ENCODE measurements around the gene DARS2.
A peak's percentile ranks its signal among the peaks of the same experiment; 100 is the strongest.
"Not testable (repeated sequence)": the region's sequence is repeated elsewhere in the genome, so short reads cannot be mapped to it uniquely, and the experiment has no call there.

Gene DARS2, protein sequence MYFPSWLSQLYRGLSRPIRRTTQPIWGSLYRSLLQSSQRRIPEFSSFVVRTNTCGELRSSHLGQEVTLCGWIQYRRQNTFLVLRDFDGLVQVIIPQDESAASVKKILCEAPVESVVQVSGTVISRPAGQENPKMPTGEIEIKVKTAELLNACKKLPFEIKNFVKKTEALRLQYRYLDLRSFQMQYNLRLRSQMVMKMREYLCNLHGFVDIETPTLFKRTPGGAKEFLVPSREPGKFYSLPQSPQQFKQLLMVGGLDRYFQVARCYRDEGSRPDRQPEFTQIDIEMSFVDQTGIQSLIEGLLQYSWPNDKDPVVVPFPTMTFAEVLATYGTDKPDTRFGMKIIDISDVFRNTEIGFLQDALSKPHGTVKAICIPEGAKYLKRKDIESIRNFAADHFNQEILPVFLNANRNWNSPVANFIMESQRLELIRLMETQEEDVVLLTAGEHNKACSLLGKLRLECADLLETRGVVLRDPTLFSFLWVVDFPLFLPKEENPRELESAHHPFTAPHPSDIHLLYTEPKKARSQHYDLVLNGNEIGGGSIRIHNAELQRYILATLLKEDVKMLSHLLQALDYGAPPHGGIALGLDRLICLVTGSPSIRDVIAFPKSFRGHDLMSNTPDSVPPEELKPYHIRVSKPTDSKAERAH

DNA sequence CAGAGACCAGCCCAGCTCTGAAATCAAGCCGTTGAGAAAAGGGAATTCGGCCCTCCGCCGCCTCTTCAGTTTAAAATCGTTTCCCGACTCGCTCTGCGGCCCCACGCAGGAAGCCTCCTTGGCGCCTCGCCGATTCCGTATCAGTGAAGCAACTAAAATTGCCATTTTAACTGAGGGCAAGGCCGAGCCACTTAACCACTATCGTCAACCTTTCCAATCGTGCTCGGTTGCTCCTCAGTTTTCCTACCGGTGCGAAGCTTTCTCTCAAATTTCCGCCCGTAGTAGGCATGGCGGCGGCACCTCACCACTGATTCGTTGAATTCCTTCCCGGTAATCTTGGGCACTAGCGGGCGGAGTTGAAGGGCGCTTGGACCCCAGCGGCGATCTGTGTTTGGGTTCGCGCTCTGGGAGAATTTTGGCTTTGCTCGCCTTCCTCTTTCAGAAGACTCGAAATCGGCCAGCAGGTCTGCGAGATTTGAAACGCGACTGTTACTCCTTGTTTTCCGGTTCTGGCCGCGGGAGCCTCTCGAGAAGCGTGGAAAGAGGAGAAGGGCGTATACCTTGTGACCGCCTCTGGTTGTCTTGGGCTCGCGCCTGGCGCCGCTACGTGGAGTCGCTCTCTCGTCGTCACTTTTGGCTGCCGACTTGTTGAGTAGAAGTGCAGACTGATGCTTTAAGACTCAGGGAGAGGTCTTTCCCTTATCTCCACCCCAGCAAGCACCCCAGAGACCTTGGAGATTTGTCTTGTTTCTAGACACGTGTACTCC, at the start of gene DARS2, which contains the start of gene CENPL:
DARS2 (plus strand) TSS at position 359 of the 767 bp plus-strand sequence. CDS start 557 bp downstream, outside the sequence.
CENPL (minus strand) TSS at position 569 of the 767 bp plus-strand sequence. CDS start 13,584 bp downstream, outside the sequence.
- Histone ChIP-seq H3K9ac (ENCODE audit: low read depth, low read length) (peak within 1 kb of the TSS; percentile 95), H3K9me3 (ENCODE audit: control insufficient read depth, insufficient read depth, low read length) (no peaks in the 10 kb centered on the region), H3K4me1 (ENCODE audit: insufficient read depth, low read length) (no peaks in the 10 kb centered on the region), H3K36me3 (ENCODE audit: insufficient read depth, low read length) (0 out of 2 replicates have a peak, but pooled peaks cover 2% of the 10 kb centered on the region)

DNA sequence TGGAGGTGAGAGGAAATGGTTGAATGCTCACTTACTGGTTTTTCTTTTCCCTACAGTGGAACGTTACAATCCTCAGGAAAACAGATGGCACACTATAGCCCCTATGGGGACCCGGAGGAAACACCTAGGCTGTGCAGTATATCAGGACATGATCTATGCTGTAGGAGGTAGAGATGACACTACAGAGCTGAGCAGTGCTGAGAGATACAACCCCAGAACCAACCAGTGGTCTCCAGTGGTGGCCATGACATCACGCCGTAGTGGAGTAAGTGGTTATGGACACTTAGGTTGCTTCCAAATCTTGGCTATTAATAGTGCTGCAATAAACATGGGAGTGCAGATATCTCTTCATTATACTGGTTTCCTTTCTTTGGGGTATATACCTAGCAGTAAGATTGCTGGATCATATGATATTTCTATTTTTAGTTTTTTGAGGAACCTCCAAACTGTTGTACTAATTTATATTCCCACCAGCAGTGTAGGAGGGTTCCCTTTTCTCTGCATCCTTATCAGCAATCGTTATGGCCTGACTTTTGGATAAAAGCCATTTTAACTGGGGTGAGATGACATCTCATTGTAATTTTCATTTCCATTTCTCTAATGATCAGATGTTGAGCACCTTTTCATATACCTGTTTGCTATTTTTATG, 48.8 kb upstream of the DARS2 start:
- Histone ChIP-seq H3K9me3 (ENCODE audit: control insufficient read depth, insufficient read depth, low read length) (no peaks in the 10 kb centered on the region), H3K4me1 (ENCODE audit: insufficient read depth, low read length) (no peaks in the 10 kb centered on the region), H3K36me3 (ENCODE audit: insufficient read depth, low read length) (peaks cover 5% of the 10 kb centered on the region; the same call in 1 of the 2 replicates), H3K9ac (ENCODE audit: low read depth, low read length) (no peak overlapping the region)

DNA sequence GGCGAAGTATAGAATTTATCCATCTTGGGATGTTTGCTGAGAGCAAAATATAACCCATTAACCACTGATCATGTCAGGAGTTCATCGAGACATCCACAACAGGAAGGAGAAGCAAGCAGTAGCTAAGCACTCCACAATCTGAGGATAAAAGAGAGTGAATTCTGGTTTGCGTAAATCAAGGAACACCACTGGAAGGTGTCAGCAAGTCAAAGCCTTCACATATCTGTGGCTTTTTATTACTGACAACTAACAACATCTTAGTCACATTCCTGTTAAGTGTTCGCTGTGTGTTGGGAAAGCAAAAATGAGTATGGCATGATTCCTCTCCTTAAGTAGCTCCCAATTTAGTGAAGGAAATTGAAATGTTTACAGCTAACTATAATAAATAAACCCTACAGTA, 44.5 kb upstream of the DARS2 start:
- Histone ChIP-seq H3K36me3 (ENCODE audit: insufficient read depth, low read length) (peaks cover 5% of the 10 kb centered on the region), H3K4me1 (ENCODE audit: insufficient read depth, low read length) (no peaks in the 10 kb centered on the region), H3K9ac (ENCODE audit: low read depth, low read length) (no peak overlapping the region), H3K9me3 (ENCODE audit: control insufficient read depth, insufficient read depth, low read length) (no peaks in the 10 kb centered on the region)

DNA sequence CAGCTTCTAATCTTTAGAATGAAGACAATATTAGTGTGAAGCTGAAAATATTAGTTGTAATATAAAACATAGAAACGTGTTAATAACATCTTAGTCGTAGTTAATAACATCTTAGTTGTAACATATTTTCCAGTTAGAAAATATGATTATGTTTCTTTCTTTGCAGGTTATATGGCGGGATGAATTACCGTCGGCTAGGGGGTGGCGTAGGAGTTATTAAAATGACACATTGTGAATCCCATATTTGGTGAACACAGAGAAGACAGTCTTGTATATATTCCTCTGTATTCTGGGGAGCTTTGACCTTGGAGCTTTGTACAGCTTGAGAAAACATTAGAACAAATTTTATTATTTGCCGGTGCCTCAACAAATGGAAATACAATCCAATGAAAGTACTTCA, 39.5 kb upstream of the DARS2 start:
- Histone ChIP-seq H3K9me3 (ENCODE audit: control insufficient read depth, insufficient read depth, low read length) (no peaks in the 10 kb centered on the region), H3K4me1 (ENCODE audit: insufficient read depth, low read length) (no peaks in the 10 kb centered on the region), H3K36me3 (ENCODE audit: insufficient read depth, low read length) (peaks cover under 1% of the 10 kb centered on the region), H3K9ac (ENCODE audit: low read depth, low read length) (no peak overlapping the region)

DNA sequence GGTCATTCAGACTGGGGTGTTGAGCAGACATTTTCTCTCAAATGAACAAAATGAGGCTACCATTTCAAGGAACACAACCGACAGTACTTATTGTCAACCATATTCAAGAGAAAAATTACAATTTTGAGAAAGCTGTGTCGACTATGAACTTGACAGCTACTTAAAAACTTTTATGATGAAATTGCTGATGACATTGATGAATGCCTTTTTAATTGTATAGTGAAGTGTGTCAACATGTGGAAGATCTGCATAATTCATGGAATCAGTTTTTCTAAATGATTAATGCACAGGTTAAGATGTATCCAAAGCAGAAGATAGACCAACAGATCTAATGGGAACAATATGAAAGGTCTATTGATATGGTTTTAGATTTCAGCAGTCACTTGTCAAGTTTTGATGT, 34.6 kb upstream of the DARS2 start:
- H3K9ac ChIP-seq (ENCODE audit: low read depth, low read length): no peak overlapping the region
- H3K9me3 ChIP-seq (ENCODE audit: control insufficient read depth, insufficient read depth, low read length): no peaks in the 10 kb centered on the region
- no peaks in the 10 kb centered on the region; the same call in 1 of the 2 replicates for H3K36me3 ChIP-seq (ENCODE audit: insufficient read depth, low read length)
- no peaks in the 10 kb centered on the region for H3K4me1 ChIP-seq (ENCODE audit: insufficient read depth, low read length)

DNA sequence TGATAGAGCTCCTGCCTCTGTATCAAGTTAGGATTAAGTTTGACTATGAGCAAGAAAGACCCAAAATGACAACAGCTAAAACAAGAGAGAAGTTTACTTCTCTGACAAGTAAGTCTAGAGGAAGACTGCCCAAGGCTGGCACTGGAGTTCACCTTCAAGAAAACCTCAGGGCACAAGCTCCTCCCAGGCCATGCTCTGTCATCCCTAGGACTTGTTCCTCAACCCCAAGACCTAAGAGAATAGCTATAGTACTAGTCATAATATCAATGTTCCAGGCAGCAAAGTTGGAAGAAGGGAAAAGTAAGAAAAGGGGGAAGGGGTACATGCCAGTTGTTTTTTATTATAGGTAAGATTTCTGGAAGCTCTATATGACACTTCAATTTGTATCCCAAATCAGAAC, 26.4 kb upstream of the DARS2 start:
- Histone ChIP-seq H3K36me3 (ENCODE audit: insufficient read depth, low read length) (peaks cover 3% of the 10 kb centered on the region), H3K9me3 (ENCODE audit: control insufficient read depth, insufficient read depth, low read length) (no peaks in the 10 kb centered on the region), H3K4me1 (ENCODE audit: insufficient read depth, low read length) (no peaks in the 10 kb centered on the region), H3K9ac (ENCODE audit: low read depth, low read length) (no peak overlapping the region)

DNA sequence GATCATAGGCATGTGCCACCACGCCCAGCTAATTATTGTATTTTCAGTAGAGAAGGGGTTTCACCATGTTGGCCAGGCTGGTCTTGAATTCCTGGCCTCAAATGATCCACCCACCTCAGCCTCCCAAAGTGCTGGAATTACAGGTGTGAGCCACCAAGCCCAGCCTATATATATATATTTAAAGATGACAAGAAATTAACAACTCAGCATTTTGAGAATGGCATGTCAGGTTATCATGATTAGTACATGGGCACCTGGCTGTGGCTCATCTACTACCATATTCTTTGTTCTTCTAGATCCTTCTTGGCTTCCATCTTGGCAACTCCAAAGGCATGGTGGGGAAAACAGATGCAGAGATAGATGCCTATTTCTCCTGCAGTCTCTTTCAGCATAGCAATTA, 24.5 kb upstream of the DARS2 start:
- H3K9me3 ChIP-seq (ENCODE audit: control insufficient read depth, insufficient read depth, low read length); H3K9ac ChIP-seq (ENCODE audit: low read depth, low read length); H3K4me1 ChIP-seq (ENCODE audit: insufficient read depth, low read length); H3K36me3 ChIP-seq (ENCODE audit: insufficient read depth, low read length): not testable (repeated sequence)

DNA sequence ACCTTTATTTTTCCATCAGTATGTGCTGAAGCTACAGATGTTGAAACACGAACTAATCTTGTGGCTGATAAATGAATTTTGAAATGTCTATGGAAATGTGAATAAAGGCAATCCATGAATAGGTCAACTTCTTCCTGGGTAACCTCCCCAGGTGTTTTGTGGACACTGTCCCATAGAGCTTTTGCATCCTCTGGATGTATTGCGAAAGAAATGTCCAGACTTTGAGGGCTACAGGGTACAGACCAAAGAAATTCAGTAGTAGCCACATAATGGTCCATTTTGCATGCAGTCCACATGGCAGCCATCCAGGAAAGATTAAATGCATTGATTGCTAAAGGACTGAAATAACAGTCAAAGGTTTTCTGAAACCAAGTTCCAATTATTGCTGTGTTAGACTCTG, 21.5 kb upstream of the DARS2 start:
- Histone ChIP-seq H3K9me3 (ENCODE audit: control insufficient read depth, insufficient read depth, low read length) (no peaks in the 10 kb centered on the region), H3K4me1 (ENCODE audit: insufficient read depth, low read length) (no peaks in the 10 kb centered on the region), H3K9ac (ENCODE audit: low read depth, low read length) (no peak overlapping the region), H3K36me3 (ENCODE audit: insufficient read depth, low read length) (peaks cover 9% of the 10 kb centered on the region)

DNA sequence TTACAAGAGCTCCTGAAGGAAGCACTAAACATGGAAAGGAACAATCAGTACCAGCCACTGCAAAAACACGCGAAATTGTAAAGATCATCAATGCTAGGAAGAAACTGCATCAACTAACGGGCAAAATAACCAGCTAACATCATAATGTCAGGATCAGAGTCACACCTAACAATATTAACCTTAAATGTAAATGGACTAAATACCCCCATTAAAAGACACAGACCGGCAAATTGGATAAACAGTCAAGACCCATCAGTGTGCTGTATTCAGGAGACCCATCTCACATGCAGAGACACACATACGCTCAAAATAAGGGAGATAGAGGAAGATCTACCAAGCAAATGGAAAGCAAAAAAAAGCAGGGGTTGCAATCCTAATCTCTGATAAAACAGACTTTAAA, 10.8 kb upstream of the DARS2 start:
- H3K36me3 ChIP-seq (ENCODE audit: insufficient read depth, low read length); H3K9ac ChIP-seq (ENCODE audit: low read depth, low read length); H3K9me3 ChIP-seq (ENCODE audit: control insufficient read depth, insufficient read depth, low read length); H3K4me1 ChIP-seq (ENCODE audit: insufficient read depth, low read length): not testable (repeated sequence)

DNA sequence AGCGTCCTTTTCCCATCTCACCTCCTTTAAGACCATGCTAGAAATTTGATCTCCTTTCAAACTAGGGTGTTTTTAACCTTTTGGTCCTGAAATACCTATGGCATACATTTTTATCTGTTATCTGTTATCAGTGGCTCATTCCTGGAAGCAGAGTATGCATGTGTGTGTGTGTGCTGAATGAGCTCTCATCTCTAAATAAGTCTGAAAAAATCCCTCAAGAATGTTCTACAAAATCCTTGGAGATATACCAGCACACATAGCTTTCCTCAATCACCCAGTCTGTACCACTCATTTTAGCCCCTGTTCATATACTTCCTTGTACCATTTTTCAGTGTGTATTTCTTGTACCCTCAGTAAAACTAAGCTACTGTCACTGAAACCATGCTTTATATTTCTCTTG, 6.0 kb upstream of the DARS2 start:
- H3K9ac ChIP-seq (ENCODE audit: low read depth, low read length): no peak overlapping the region
- H3K9me3 ChIP-seq (ENCODE audit: control insufficient read depth, insufficient read depth, low read length): no peaks in the 10 kb centered on the region
- H3K36me3 ChIP-seq (ENCODE audit: insufficient read depth, low read length): 0 out of 2 replicates have a peak, but pooled peaks cover 2% of the 10 kb centered on the region
- H3K4me1 ChIP-seq (ENCODE audit: insufficient read depth, low read length): no peaks in the 10 kb centered on the region

DNA sequence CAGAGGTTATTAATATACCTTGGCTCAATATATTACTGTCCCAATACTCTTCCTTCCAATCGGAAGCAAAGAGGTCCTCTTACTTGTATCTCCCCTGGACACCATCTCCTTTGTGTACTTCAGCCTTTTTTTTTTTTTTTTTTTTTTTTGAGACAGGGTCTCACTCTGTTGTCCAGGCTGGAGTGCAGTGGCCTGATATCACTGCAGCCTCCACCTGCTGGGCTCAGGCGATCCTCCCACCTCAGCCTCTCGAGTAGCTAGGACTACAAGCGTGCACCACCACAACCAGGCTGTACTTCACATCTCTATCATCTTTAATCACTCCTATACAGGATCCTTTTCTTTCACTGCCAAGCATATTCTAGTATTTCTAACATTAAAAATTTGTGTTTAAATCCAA, 2.8 kb upstream of the DARS2 start:
- H3K4me1 ChIP-seq (ENCODE audit: insufficient read depth, low read length): no peaks in the 10 kb centered on the region
- 0 out of 2 replicates have a peak, but pooled peaks cover 2% of the 10 kb centered on the region for H3K36me3 ChIP-seq (ENCODE audit: insufficient read depth, low read length)
- no peak overlapping the region for H3K9ac ChIP-seq (ENCODE audit: low read depth, low read length)
- no peaks in the 10 kb centered on the region for H3K9me3 ChIP-seq (ENCODE audit: control insufficient read depth, insufficient read depth, low read length)

DNA sequence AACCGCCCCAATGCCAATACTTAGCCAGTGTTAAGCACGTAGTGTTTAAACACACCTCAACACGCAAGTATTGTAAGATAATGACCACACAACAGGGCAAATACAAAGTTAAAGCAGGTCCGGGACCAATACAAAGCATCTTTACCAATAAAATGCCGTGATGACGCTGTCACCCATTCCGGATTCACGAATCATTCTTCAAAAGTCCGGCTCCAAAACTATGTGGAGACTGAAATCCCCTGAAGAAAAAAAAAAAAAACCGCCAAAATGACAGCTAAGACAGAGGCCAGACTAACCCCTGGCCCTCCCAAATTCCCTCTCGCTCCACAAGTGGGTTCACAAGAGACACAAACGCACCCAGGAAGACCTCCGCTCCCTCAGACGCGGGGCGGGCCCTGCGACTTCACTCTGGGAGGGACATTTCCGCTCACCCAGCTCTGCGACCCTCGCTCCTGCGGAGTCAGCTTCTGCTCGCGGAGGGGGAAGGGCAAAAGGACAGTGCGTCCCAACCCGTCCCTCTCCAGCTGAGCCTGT, 625 bp upstream of the DARS2 start:
- Histone ChIP-seq H3K9ac (ENCODE audit: low read depth, low read length) (peak overlapping the region; percentile 95), H3K4me1 (ENCODE audit: insufficient read depth, low read length) (no peaks in the 10 kb centered on the region), H3K36me3 (ENCODE audit: insufficient read depth, low read length) (0 out of 2 replicates have a peak, but pooled peaks cover 2% of the 10 kb centered on the region), H3K9me3 (ENCODE audit: control insufficient read depth, insufficient read depth, low read length) (no peaks in the 10 kb centered on the region)

DNA sequence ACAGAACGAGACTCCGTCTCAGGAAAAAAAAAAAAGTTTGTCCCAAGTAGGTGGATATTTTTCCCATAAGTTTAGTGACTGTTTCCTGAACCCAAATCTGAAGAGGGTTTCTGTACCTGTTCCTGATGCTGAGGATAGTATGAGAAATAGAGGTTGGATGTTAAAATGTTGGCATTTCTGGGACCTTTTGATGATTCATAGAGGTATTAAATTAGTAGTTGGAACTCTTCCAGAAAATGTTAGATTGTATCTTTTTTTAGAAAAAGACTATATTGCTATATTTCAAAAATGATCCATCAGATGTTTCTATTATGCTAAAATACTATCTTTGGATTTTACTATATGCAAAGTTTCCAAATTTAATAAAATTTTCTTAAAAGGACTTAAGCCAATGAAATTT, 3.1 kb downstream of the DARS2 start:
- H3K36me3 ChIP-seq (ENCODE audit: insufficient read depth, low read length): peaks cover 5% of the 10 kb centered on the region; the same call in 1 of the 2 replicates
- H3K9ac ChIP-seq (ENCODE audit: low read depth, low read length): no peak overlapping the region
- no peaks in the 10 kb centered on the region for H3K9me3 ChIP-seq (ENCODE audit: control insufficient read depth, insufficient read depth, low read length)
- no peaks in the 10 kb centered on the region for H3K4me1 ChIP-seq (ENCODE audit: insufficient read depth, low read length)

DNA sequence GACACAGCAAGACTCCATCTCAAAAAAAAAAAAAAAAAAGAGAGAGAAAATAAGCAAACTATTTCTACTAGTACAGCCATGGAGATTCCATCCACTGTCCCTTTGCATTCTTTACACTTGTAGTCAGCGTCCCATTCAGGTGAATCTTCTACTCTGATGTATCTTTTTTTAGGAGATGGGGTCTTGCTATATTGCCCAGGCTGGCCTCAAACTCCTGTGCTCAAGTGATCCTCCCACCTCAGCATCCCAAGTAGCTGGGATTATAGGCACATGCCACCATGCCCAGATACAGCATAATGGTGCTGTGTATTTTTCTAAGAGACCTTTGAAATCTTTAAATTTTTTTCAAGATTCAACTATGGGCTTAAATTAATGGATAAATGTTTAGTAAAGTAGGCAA, 8.3 kb downstream of the DARS2 start:
- no peaks in the 10 kb centered on the region for H3K4me1 ChIP-seq (ENCODE audit: insufficient read depth, low read length)
- H3K36me3 ChIP-seq (ENCODE audit: insufficient read depth, low read length): peaks cover 8% of the 10 kb centered on the region
- H3K9me3 ChIP-seq (ENCODE audit: control insufficient read depth, insufficient read depth, low read length): no peaks in the 10 kb centered on the region
- H3K9ac ChIP-seq (ENCODE audit: low read depth, low read length): no peak overlapping the region

All from ES-I3 (cell line).